ENCODE results near the gene SYVN1.

SYVN1 gene

DNA sequence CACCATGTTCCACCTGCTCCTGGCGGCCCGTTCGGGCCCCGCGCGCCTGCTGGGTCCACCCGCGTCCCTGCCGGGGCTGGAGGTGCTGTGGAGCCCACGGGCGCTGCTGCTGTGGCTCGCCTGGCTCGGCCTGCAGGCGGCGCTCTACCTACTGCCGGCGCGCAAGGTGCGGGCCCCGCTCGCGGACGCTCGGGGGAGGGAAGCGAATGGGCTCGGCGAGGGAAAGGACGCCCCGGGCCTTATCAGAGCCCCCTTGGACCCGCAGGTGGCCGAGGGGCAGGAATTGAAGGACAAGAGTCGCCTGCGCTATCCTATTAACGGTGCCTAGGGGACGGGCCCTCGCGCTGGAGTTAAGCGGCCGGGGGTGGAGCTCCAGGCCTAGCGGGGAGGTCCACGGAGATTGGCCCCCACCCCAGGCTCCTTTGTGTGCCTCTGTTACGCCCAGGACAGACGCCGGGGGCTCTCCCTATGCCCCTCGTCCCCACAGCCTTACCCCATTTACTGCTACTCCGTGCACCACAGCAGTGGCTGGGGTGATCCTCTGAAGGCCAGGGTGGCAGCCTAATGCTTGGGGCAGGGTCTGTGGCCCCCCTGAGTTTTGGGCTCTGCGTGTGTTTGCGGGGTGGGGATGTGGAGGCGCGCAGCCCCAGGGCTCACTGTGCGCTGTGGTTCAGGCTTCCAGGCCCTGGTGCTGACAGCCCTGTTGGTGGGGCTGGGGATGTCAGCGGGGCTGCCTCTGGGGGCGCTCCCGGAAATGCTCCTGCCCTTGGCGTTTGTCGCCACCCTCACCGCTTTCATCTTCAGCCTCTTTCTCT, 21.6 kb downstream of the SYVN1 start:
- peak; percentile 50 for DNase-seq (ENCODE audit: low read depth, low spot score)

DNA sequence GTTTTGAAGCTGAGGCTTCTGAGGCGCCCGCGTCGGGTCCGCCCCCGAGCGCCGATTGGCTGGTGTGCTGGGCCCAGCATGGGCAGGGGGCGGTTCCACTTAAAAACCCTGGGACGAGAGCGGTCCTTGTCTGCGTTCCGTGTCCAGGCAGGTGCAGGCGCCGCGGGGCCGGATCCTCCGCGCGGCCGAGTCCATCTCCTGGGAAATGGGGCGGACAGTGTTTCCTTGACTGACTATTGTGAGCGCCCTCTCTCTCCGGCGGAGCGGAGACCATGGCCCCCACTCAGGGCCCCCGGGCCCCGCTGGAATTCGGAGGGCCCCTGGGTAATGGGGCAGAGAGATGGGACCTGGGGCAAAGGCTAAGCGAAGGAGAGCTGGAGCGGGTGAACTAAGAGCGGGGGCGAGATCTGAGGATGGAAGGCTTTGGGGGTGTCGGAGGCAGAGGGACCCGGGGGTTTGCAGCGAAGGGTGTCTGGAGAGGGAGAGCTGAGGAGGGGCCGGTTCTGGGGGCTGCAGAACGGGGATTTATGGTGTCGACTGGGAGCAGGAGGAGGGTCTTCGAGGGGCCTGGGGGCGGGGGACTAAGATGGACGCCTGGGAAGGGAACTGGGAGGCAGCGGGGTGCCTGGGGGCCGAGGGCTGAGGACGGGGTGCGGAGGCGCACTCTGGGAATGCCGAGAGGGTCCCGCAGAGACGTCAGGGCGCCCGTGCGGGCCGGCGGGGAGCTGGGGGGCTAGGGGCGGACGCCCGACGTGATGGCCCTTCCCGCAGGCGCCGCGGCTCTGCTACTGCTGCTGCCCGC, 22.4 kb downstream of the SYVN1 start, which contains the start of gene TM7SF2:
Gene TM7SF2, plus strand, starts transcription at position 129 of the 802 bp plus-strand sequence. Its CDS starts 144 bp downstream, at position 273.
- peak; percentile 86 for DNase-seq (ENCODE audit: low read depth, low spot score)

- DNase-seq (ENCODE audit: low read depth, low spot score), result no peak
These were observed 23.1 kb downstream of the SYVN1 start for GRCh38 chr11:65111159-65111743.

GRCh38 chr11:65110354-65110861, 23.9 kb downstream of the SYVN1 start:
- DNase-seq (ENCODE audit: low read depth, low spot score), result peak; percentile 93

- DNase-seq (ENCODE audit: low read depth, low spot score), result no peak
These were observed 24.8 kb downstream of the SYVN1 start for GRCh38 chr11:65109231-65110198.

- no peak for DNase-seq (ENCODE audit: low read depth, low spot score)
These were observed 25.7 kb downstream of the SYVN1 start for GRCh38 chr11:65108469-65109123.

DNA sequence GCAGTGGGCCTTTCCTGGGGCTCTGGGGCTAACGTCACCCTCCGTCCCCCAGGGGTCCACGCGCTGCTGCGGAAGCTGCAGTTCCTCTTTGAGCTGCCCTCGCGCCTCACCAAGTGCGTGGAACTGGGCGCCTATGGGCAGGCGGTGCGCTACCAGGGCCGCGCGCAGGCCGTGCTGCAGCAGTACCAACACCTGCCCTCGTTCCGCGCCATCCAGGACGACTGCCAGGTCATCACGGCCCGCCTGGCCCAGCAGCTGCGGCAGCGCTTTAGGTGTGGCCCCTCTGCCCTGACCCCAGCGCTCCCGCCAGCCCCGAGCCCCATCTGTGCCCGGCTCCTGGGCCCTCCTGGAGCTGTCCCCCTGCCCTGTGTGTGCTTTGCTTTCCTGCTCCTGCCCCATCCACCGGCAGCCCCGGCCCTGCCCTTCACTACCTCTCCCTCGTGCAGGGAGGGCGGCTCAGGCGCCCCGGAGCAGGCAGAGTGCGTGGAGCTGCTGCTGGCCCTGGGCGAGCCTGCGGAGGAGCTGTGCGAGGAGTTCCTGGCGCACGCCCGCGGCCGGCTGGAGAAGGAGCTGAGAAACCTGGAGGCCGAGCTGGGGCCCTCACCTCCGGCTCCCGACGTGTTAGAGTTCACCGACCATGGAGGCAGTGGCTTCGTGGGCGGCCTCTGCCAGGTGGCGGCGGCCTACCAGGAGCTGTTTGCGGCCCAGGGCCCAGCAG, 26.4 kb downstream of the SYVN1 start:
- DNase-seq (ENCODE audit: low read depth, low spot score), result no peak

GRCh38 chr11:65107078-65107477, 27.2 kb downstream of the SYVN1 start:
- no peak for DNase-seq (ENCODE audit: low read depth, low spot score)

GRCh38 chr11:65104628-65105027, 29.7 kb downstream of the SYVN1 start:
- DNase-seq (ENCODE audit: low read depth, low spot score), result no peak

DNA sequence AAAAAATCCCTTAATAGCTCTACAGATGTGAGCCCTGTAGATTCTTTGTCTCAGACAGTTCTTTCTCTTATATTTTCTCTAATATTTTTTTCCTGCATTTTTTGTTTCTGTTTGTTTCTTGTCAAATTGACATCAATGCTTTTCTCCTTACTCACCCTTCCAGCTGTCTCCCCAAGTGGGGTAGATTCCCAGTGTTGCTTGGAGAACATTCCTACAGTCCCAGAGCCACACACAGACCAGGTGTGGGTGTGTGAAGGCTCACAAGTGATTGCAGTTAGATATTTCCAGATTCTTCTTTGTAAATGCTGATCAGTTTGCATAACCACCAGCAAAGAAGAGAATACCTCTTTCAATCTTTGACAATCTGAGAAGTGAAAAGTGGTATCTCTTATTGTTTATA, 30.8 kb downstream of the SYVN1 start:
- no peak for DNase-seq (ENCODE audit: low read depth, low spot score)

- DNase-seq (ENCODE audit: low read depth, low spot score), result no peak
These were observed 31.9 kb downstream of the SYVN1 start for GRCh38 chr11:65102142-65103095.

DNA sequence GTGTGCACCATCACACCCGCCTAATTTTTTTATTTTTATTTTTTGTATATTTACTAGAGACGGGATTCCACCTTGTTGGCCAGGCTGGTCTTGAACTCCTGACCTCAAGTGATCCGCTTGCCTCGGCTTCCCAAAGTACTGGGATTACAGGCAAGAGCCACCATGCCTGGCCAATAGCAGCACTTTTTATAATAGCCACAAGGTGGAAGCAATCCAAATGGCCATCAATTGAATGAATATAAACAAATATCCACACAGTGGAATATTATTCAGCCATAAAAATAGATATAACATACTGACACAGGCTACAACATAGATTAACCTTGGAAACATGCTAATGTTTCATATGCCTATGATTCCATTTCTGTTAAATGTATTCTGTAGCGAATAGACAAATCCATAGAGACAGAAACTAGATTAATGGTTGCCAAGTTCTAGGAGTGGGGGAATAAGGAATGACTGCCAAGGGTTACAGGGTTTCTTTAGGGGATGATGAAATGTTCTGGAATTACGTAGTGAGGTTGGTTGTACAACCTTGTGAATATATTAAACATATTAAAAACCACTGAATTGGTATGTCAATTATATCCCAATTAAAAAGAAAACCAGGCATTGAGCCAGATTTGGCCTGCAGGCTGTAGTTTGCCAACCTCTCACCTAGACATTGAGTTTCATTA, 33.5 kb downstream of the SYVN1 start:
- no peak for DNase-seq (ENCODE audit: low read depth, low spot score)

- no peak for DNase-seq (ENCODE audit: low read depth, low spot score)
These were observed 37.4 kb downstream of the SYVN1 start for GRCh38 chr11:65096926-65097325.

GRCh38 chr11:65095974-65096806, 38.1 kb downstream of the SYVN1 start, which contains the start of gene VPS51:
Gene VPS51, plus strand, starts transcription at chr11:65096214. Its CDS starts 37 bp downstream, at chr11:65096251.
- DNase-seq (ENCODE audit: low read depth, low spot score), result peak; percentile 80

DNA sequence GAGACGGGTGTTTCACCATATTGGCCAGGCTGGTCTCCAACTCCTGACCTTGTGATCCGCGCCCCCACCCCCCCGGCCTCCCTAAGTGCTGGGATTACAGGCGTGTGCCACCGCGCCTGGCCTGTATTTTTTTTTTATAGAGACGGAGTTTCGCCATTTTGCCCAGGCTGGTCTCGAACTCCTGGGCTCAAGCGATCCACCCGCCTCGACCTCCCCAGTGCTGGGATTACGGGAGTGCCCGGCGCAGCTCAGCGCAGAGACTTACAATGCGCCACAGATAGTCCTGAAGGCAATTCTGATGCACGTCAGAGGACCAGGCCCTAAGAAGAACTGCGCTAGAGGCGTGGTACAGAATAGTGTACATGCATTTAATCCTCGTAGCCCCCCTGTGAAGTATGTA, 38.9 kb downstream of the SYVN1 start:
- DNase-seq (ENCODE audit: low read depth, low spot score), result no peak

DNA sequence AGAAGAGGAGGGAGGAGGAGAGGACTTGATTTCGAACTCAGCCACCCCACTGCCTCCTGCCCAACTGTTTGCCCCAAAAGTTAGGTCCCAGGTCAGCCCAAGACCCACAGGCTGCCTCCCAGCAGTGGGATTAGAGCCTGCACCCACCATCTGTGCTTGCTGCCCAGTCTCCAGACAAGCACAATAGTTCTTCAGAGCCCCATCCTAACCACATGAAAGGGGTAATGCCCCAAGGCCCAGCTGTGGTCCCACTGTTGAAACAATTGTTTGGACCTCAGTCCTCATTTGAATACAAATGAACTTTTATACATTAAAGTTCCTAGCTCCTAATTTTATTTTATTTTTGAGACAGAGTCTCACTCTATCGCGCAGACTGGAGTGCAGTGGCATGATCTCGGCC, 43.7 kb downstream of the SYVN1 start:
- no peak for DNase-seq (ENCODE audit: low read depth, low spot score)

- DNase-seq (ENCODE audit: low read depth, low spot score), result no peak
These were observed 44.7 kb downstream of the SYVN1 start for GRCh38 chr11:65089621-65090020.

All from activated CD4-positive, CD25-positive, alpha-beta regulatory T cell treated with anti-CD3 and anti-CD28 coated beads, Interleukin-2, amount 50 U/mL, for 16 hours (primary cell).